Posterior cingulate gyrus (tissue), 11 donors: Measurements from ENCODE around the gene CAPZA2.
"Not testable (repeated sequence)": the region's sequence is repeated elsewhere in the genome, so short reads cannot be mapped to it uniquely, and the experiment has no call there.

Experiments
- DNase-seq, 10 donors: peaks; one replicate each; pipeline versions ENCODE4 v3.0.0 to v3.0.0-alpha.2; 2020 to 2021; ENCODE audit warnings: mixed read lengths in 3 of 10
- intact Hi-C: fragments of 100-400 bp; cut with DNase I; formaldehyde crosslinking; loops from one replicate; pipeline ENCODE4 v1.15.1; 2023

Gene CAPZA2

GRCh38 chr7:116862234-116862950 lies at the start of gene CAPZA2:
CAPZA2 (plus strand) TSS chr7:116862587; CDS start chr7:116862612, 25 bp downstream.
- peak; percentile 82 to 99 (median 88) for DNase-seq
- intact Hi-C loops = loop anchor here (10.0 kb wide), 1 partner anchor 92 kb away; the partner anchor contains the start of gene ST7

- DNase-seq = no peak
- intact Hi-C loops = no loop called here
Measured at GRCh38 chr7:116812860-116813259, 49.5 kb upstream of the CAPZA2 start.

GRCh38 chr7:116813371-116813770 lies 49.0 kb upstream of the CAPZA2 start:
- intact Hi-C loops, DNase-seq: not testable (repeated sequence)

GRCh38 chr7:116815041-116815440 lies 47.3 kb upstream of the CAPZA2 start:
- no peak for DNase-seq
- intact Hi-C loops = no loop called here

GRCh38 chr7:116820149-116820548 lies 42.2 kb upstream of the CAPZA2 start:
- DNase-seq = no peak

GRCh38 chr7:116821647-116822046 lies 40.7 kb upstream of the CAPZA2 start:
- intact Hi-C loops = not testable (repeated sequence)

More at GRCh38 chr7:116820149-116820548, 42.2 kb upstream of the CAPZA2 start:
- intact Hi-C loops = no loop called here

GRCh38 chr7:116824449-116824848 lies 37.9 kb upstream of the CAPZA2 start:
- DNase-seq = no peak
- intact Hi-C loops = no loop called here

More at GRCh38 chr7:116821647-116822046, 40.7 kb upstream of the CAPZA2 start:
- DNase-seq = not testable (repeated sequence)

GRCh38 chr7:116828281-116828680 lies 34.1 kb upstream of the CAPZA2 start:
- intact Hi-C loops = no loop called here
- no peak for DNase-seq

GRCh38 chr7:116829041-116829440 lies 33.3 kb upstream of the CAPZA2 start:
- no peak for DNase-seq

GRCh38 chr7:116829493-116829892 lies 32.9 kb upstream of the CAPZA2 start:
- no peak for DNase-seq
- intact Hi-C loops = no loop called here

More at GRCh38 chr7:116829041-116829440, 33.3 kb upstream of the CAPZA2 start:
- intact Hi-C loops = no loop called here

- no peak for DNase-seq
- intact Hi-C loops = no loop called here
Measured at GRCh38 chr7:116832692-116833091, 29.7 kb upstream of the CAPZA2 start.

GRCh38 chr7:116834815-116835504 lies 27.4 kb upstream of the CAPZA2 start:
- DNase-seq = no peak
- intact Hi-C loops = no loop called here

- intact Hi-C loops = no loop called here
- DNase-seq = no peak
Measured at GRCh38 chr7:116836048-116836447, 26.3 kb upstream of the CAPZA2 start.

- no peak for DNase-seq
- intact Hi-C loops = no loop called here
Measured at GRCh38 chr7:116836911-116837310, 25.5 kb upstream of the CAPZA2 start.

- intact Hi-C loops = no loop called here
- DNase-seq = no peak
Measured at GRCh38 chr7:116837586-116837985, 24.8 kb upstream of the CAPZA2 start.

- intact Hi-C loops = no loop called here
Measured at GRCh38 chr7:116840256-116840655, 22.1 kb upstream of the CAPZA2 start.

GRCh38 chr7:116842371-116842770 lies 20.0 kb upstream of the CAPZA2 start:
- intact Hi-C loops = no loop called here
- no peak for DNase-seq

More at GRCh38 chr7:116840256-116840655, 22.1 kb upstream of the CAPZA2 start:
- no peak for DNase-seq

- intact Hi-C loops = no loop called here
Measured at GRCh38 chr7:116843378-116843777, 19.0 kb upstream of the CAPZA2 start.

GRCh38 chr7:116851175-116851574 lies 11.2 kb upstream of the CAPZA2 start:
- no peak for DNase-seq
- intact Hi-C loops = no loop called here

More at GRCh38 chr7:116843378-116843777, 19.0 kb upstream of the CAPZA2 start:
- no peak for DNase-seq

- no peak for DNase-seq
- intact Hi-C loops = no loop called here
Measured at GRCh38 chr7:116851671-116852070, 10.7 kb upstream of the CAPZA2 start.

GRCh38 chr7:116854132-116854531 lies 8.3 kb upstream of the CAPZA2 start:
- no peak for DNase-seq
- intact Hi-C loops = no loop called here

GRCh38 chr7:116857052-116857451 lies 5.3 kb upstream of the CAPZA2 start:
- DNase-seq = no peak
- intact Hi-C loops = no loop called here
